Stimulated activated CD8-positive, alpha-beta memory T cell treated with anti-CD3 and anti-CD28 coated beads, Interleukin-7, amount 100 ng/mL, for 1 hour (primary cell): ENCODE measurements around the gene ADD1.

ENCODE experiments used
- DNase-seq, 2 donors: peaks; one replicate each; pipeline ENCODE4 v3.0.0-alpha.2; 2020; ENCODE audit warnings: low read depth in 2 of 2

ADD1 gene, protein sequence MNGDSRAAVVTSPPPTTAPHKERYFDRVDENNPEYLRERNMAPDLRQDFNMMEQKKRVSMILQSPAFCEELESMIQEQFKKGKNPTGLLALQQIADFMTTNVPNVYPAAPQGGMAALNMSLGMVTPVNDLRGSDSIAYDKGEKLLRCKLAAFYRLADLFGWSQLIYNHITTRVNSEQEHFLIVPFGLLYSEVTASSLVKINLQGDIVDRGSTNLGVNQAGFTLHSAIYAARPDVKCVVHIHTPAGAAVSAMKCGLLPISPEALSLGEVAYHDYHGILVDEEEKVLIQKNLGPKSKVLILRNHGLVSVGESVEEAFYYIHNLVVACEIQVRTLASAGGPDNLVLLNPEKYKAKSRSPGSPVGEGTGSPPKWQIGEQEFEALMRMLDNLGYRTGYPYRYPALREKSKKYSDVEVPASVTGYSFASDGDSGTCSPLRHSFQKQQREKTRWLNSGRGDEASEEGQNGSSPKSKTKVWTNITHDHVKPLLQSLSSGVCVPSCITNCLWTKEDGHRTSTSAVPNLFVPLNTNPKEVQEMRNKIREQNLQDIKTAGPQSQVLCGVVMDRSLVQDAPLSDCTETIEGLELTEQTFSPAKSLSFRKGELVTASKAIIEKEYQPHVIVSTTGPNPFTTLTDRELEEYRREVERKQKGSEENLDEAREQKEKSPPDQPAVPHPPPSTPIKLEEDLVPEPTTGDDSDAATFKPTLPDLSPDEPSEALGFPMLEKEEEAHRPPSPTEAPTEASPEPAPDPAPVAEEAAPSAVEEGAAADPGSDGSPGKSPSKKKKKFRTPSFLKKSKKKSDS

DNA sequence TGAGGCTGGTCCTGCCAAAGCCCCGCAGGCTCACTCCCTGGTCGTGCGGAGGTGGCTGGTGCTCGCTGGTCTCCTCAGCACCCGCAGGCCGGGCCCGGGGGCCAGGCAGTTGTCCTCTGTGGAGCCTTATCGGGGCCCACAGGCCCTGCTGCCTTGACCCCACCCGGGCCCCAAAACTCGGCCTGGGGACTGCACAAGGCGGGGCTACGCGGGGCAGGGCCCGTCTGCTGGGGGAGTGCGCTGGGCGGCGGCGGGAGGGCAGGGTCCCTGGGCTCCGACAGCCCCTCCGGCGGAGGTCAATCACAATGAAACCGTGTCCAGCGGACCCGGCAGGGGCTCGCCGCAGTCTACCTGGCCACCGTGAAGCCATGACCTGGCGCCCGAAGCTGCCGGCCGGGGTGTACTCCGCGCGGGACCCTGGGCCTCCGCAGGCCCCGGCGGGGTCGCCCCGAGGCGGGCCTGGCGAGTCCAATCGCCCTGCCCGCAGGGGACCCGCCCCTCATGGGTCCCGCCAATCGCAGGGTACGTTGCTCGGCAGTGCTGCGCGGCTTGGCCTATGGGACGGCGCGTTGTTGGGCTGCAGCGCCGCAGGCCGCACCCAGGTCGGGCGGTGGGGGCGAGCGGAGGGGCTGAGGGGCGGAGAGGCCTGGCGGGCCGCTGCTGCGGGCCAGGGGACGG is at the start of gene ADD1:
TSS of gene ADD1 (plus strand) at position 582 of the 678 bp plus-strand sequence. CDS start 32,072 bp downstream, outside the sequence.
- DNase-seq, result peak; percentile 95 to 97

DNA sequence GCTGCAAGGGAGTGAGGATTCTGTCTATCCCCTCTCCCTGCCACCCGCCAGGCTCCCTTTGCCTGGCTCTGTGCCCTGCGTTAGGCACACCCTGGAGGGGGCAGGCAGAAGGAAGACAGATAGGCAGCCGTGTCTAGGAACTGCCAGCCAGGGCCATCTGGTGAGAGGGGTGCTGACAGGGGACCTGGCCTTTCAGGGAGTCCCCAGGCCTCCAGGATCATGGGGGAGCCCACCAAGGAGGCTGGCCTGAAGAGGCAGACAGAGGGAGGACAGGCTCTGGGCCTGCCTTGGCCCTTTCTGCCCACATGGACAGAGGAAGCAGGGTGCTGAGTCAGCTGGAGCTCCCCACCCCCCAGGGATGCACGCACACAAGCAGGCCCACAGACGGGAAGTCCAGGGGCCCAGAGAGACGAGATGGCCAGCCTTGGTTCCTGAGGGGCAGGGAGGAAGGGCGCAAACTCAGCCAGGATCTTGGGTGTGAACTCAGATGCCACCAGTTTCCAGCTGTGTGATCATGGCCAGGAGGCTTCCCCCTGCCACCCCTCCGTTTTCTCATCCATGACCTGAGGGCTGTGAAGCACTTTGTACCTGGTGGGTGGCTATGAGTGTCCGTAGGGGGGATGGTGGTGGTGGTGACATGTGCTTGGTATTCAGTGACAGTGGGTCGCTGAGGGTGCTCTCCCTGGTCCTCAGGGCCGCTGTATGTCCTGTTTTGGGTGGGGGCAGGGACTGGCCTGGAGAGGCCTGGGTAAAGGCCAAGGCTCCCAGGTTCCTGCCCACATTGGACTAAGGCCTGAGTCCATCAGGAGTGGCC is 49.0 kb upstream of the ADD1 start:
- no peak for DNase-seq

DNA sequence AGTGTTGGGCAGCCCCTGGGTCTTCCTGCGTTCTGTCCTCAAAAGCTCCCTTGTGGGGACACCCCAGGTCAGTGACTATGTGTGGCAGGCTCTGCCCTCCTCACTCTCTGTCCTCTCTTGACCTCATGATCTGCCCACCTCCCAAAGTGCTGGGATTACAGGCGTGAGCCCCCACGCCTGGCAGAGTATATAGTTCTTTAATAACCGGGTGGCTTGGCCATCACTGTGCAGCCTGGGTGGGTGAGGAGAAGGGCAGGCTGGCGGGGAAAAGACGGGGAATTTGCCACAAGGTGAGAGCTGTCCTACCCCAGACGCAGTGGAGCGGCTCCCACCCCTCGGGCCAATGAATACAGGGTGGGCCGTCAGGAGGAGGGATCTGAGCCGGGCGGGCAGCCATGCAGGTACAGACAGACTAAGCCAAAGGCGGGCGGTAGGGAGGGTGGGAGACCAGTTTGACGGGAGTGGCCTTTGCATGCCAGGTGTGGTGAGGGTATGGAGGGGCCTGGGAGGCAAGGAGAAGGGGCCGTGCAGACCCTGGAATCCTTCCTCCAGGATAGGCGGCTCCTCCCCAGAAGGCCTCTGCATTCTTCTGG is 48.2 kb upstream of the ADD1 start:
- no peak for DNase-seq

DNA sequence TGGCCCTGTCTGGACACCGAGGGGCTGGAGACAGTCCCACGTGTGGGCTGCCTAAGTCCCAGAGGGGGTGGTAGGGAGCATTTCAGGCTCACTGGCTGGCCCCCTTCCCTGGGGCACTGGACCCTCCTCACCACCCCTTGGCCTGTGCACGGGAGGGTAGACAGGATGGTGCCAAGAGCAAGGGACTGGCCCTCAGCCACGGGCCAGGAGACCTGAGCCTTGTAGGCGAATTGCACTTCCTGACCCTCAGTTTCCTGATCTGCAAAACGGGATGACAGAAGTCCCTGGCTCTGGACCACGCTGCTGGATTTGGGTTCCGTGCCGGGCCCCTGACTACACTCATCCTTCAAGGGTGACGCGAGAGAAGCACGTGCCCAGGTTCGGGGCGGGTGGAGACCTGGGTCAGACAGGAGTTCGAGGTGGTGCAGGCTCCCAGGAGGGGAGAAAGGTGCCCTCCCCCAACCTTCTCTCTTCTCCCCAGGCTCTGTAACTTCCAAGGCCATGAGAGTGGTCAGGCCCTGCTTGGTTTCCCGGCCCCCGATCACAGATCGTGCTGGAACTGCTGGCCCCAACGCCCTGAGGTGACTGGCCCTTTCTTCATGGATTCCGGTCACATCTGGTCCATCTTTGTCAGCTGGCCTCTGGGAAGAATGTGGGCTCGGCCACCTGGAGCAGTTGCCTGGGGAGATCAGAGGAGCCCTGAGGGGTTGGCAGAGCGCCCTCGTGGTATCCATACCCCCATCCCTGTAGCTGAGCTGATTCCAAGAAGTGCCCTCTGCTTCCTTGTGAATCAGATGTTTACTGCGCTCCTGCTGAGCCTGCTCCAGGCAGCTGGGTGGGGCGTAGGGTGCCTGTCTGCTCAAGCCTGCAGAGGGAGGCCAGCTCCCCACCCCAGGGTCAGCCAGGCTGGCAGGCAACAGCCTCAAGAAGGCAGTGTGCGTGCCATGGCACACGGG is 47.5 kb upstream of the ADD1 start:
- no peak for DNase-seq

DNA sequence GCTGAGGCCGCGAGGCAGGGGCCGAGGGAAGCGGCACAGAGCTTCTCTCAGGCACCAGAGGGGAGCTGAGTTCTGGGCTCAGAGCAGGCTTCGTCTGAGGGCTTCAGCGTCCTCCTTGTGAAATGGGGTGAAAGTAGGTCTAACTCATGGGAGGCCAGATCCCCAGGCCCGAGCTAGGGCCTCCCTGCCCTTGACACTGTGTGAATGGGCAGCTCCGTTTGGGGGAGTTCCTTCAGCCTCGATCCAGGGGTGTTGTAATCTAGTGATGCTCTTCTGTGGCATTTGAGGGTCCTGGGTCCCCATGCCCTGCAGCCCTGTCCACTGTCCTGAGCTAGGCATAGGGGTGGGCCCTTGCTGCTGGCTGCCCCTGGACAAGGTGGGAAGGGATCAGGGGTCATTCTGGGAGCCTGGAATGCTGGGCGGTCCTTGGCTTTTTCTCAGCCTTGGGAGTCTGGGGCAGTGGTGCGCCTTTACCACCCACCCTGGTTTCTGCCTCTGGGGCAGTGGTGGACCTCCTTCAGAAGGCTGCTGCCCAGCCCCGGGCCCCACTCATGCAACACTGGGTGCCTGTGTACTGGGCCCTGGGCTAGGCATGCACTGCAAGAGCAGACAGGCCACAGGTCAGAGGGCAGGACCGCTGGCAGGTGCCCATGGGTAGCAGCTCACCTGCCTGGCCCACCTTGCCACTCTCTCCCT is 46.6 kb upstream of the ADD1 start:
- DNase-seq, result no peak

DNA sequence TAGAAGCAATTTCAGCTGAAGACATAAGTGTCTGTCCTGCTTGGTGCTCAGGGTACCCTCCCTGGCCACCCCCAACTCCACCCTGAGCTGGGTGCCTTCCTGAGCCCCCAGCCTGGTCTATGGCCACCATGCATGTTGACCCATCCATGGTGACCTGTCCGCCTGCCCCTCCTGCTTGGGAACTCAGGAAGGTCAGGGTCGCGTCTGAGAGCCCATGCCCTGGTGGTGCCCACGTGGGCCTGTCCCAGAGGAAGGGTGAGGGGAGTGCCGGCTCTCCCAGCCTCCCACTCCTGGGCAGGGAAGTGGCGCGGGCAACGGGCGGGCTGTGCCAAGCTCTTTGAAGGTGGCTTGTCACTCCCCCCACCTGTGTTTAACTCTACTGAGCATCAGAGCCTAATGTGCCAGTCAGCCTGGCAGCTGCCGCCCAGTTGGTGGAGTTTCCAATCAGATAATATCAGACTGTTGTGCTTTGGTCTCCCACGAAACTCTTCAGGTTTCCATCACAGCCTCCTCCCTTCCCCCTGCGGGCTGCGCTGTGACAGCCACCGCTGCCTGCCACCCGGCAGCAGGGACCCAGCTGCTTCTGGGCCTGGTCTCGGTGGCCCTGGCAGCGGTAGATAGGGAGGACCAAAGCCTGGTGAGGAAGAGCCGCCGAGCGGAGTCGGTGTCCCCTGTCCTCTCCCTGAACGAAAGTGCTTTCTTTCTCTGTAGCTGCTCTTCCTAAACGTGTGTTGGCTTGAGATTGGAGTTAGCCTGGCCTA is 45.9 kb upstream of the ADD1 start:
- DNase-seq, result no peak

DNA sequence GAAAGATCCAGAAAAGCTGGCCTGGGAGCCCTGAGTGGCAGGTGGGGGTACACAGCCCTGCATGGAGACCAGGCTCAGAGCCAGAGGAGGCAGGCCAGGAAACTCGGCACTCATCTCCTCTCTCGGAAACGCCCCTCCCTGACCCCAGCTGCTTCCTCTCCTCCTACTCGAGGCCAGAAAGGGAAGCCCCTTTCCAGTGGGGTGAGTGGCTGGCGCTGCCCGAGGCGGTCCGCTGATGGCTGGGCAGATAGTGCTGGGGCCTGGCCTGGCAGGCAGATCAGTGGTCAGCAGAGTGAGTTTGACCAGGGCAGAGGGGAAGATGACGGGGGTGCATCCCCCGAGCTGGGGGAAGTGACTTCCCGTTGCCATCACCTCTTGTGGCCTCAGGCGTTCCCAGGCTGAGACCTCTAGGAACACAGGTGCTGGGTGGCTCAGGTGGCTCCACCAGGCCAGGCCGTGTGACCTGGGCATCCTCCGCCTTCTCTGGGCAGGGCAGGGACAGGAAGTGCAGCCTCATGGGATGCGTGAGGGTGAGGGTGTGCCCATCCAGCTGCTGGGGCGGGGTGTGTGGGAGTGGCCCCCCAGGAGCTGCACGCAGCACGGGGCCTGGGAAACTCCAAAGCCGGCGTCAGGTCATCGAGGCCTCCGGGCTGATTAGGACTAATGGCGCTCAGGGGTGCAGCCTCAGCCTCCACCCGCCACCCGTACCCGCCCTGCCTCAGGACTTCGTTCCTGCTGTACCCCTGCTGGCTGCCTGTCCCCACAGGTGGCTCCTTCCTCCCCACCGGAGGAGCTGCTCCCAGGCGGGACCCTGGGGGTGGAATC is 45.0 kb upstream of the ADD1 start:
- DNase-seq, result no peak

DNA sequence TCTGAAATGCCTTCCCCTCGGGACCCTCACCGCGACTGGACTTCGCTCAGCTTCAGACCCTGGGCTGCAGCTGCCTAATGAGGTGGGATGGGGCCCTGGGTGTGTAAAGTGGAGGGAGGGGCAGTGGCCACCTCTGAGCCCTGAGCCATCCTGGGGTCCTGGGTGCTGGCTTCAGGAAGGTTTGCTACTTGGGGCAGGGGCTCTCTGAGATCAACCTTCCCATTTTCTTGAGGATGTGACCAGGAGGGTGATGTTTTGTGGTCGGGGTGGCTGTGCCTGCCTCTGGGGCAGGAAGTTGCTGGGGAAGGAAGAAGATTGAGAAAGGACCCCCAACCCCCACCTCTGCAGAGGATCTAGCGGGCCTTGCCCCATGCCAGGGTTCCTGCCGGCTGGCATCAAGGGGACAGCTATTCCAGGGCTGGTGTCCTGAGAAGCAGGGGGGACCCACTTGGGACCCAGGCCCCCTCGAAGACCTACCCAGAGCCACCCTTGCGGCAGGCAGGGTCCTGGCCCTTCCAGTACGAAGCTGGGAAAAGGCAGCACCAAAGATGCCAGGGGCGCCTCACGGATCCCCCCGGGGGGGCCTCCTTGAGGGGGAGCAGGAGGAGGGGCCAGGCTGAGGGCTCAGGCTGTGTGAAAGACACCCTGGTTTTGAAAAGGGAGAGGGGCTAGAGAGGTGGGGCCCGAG is 44.3 kb upstream of the ADD1 start:
- no peak for DNase-seq

DNA sequence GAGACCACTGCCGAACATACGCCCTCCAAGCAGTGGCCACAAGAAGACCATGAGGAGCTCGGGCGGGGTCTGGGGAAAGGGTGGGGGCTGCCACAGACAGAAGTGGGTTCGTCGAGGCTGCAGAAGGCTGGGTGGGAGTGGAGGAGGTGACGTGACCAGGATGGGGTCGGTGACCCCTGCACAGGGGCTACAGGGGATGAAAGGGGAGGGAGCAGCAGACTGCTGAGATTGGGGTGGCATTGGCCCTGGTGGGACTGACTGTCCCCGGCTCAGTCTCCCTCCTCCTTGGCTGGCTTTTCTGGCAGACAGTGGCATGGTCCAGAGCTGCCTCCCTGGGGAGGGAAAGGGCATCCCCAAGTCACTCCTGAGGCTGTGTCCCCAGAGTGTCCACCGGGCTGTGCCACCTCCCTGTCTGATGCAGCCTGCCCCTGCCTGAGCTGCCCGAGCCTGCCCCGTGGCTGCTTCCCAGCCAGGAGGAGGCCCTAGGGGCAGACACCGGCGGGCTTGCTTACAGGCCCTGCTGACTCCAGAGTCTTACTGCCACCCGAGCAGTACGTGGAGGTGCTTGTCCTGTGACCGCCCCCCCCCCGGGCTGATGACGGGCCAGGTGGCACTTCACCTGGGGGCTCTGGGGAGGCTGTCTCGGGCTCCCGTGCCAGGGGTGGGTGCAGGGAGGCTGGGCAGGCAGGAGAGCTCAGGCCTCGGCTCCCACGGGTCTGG is 43.5 kb upstream of the ADD1 start:
- no peak for DNase-seq

DNA sequence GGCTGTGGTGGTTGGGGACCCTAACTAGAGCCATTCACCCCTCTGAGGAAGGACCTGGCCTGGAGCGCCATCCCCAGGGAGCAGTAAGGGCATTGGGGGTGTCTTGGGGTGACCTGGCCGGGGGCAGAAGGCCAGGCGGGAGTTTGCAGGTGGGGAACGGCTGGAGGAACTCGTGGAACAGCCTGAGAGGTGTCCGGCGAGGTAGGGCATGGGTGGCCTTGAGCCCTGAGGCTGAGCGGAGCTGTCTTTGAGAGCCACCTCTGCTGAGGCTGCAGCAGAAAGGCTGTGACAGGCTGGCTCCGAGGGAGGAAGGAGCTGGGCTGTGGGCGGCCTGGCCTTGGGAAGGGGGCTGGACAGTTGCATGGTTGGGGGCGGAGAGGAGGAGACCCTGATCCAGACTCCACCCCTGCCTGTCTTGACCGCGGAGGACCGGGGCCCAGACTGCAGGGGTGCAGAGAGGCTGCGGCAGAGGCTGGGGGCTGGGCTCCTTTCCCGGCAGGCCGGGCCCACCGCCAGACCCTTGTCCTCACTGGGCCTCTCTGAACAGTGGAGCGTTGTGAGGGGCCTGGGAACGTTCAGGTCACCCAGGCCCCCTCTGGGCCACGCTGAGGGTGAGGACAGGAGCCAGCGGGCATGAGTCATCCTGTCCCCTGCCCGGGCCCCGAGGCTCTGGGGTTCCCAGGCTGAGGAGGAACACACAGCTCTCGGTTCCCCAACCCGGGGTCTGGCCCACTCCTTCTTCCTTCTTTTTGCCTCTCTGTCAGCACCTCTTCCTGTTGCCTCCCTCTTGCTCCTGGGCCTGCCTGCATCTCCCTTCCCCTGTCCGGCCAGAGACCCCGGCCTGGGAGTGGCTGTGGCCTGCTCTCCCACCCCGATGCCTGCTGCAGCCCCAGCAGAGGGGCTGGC is 42.7 kb upstream of the ADD1 start:
- no peak for DNase-seq

DNA sequence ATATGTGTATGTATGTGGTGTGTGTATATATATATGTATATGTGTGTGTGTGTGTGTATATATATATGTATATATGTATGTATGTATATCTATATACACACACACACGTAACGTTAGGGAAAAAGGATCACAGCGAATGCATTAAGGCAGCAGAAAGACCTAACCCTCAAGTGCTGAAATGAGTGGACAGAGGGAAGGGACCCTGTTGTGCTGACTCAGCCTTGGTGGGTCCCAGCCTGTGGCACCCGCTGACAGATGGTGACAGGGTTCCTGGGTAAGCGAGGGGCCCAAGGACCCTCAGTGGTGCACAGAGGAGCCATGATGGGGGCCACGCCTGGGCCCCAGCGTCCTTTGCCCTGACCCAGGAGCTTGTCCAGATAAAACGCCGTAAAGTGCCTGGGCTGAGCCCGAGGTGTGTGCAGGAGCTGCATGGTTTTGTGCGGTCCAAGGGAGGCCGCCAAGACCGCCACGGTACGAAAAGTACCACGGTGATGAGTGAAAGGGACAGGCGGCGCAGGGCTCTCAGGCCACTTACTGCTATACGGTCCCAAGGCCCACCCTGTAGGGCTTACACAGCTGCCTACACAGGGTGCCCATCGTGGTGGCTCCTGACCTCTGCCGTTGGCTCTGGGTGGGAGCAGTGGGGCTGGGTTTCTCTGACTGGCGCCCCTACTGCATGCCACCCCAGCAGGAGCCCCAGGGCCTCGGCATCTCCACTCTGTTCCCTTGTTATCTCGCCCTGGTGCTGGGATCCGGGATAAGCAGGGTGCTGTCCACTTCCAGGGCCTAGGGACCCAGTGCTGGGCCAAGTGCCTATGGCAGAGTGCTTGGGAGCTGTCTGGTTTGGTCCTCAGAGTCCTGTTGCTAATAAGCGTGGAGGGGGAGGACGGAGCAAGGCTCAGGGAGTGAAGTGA is 40.8 kb upstream of the ADD1 start:
- DNase-seq, result no peak

DNA sequence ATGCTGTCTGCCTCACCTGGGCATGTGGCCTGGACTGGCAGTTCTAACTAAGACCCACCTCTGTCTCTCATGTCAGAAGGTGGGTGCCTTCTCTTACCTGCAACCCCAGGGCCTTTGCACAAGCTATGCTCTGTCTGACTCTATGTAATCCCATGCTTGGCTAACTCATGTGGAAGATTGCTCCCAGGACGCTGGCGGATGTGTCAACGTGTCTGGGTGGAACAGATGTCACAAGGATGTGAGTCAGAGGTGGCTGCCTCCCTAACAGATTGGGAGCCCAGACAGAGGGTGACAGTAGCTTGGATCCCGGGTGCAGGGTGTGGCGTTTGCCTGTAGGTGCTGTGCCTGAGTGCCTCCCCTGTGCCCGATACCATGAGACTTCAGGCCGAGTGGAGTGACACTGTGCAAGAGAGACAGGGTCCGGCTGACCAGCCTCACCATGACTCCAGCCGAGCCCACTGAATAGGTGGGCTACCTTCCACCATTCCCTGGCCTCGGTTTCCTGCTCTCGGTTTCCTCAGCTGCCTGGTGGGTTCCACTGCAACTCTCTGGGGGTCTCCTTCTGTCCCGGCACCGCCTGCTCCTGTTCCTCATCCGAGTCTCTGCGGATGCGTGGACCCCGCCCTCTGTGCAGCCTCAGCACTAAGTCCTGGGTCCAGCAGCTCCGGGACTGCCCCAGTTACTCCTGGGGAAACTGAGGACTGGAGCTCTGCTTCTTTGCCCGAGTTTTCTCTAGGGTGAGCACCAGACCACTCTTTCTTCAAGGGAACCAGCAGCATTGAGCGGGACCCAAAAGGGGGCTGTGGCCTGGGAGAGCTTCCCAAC is 39.8 kb upstream of the ADD1 start:
- DNase-seq, result no peak

DNA sequence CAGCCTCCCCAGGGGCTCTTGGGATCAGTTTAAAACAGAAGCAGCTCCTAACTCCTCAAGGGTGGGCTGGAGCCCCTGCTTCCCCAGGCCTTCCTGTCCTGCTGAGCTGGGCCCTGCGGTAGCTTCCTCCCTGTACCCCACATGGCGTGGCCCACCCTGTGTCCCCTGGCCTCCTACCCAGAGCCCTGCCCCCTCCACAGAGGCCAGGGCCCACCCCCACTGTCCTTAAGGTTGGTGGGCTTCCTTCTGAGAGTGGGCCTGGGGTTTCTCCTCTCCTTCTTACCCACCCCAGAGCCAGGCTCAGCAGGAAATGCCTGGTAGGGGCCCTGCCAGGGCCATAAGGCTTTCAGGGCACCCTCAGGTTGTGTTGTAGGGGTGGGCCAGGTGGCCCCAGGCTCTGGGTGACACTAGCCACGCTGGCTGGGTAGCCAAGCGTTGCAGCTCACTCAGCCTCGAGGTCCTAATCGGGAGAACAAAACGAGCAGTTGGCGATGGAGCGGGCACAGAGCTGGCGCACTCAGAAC is 39.1 kb upstream of the ADD1 start:
- no peak for DNase-seq
